Measurements from ENCODE around the gene CHKA. TPM values are rescaled to one million over a fixed set of nuclear protein-coding genes. Genes with fewer than 3 reads are reported as not detected.
"Not testable (repeated sequence)": the region's sequence is repeated elsewhere in the genome, so short reads cannot be mapped to it uniquely, and the experiment has no call there.

CHKA gene
- total RNA-seq, 4 donors from 2014 or later: 7.8 to 21.4 (median 15.3) TPM

GRCh38 chr11:68099057-68099456 is 22.1 kb downstream of the CHKA start:
- Histone ChIP-seq H3K9me3 (no peaks in the 10 kb centered on the region), H3K4me3 (no peak overlapping the region), H3K4me1 (no peaks in the 10 kb centered on the region), H3K27ac (no peak overlapping the region), H3K36me3 (no peaks in the 10 kb centered on the region), H3K27me3 (no peaks in the 10 kb centered on the region)
- DNase-seq (ENCODE audit: low spot score in 2 of 2): no peak
- no peak for TF ChIP-seq EP300 (IDR thresholded peaks at IDR 0.05)
- TF ChIP-seq POLR2A (IDR thresholded peaks at IDR 0.05): no peak
- no peak for TF ChIP-seq CTCF (IDR thresholded peaks at IDR 0.05)
- TF ChIP-seq POLR2AphosphoS5 (IDR thresholded peaks at IDR 0.05): no peak

- 98% methylated on average over 8 of the region's 8 CpGs for WGBS
- TF ChIP-seq POLR2AphosphoS5 (IDR thresholded peaks at IDR 0.05) (no peak), POLR2A (IDR thresholded peaks at IDR 0.05) (no peak), EP300 (IDR thresholded peaks at IDR 0.05) (no peak), CTCF (IDR thresholded peaks at IDR 0.05) (no peak)
- Histone ChIP-seq H3K27ac (no peak overlapping the region), H3K4me3 (no peak overlapping the region), H3K36me3 (no peaks in the 10 kb centered on the region), H3K9me3 (no peaks in the 10 kb centered on the region), H3K27me3 (no peaks in the 10 kb centered on the region), H3K4me1 (no peaks in the 10 kb centered on the region)
- no peak for DNase-seq (ENCODE audit: low spot score in 2 of 2)
These were observed 24.2 kb downstream of the CHKA start for GRCh38 chr11:68096962-68097361.

- TF ChIP-seq EP300 (IDR thresholded peaks at IDR 0.05) (no peak), CTCF (IDR thresholded peaks at IDR 0.05) (no peak), POLR2AphosphoS5 (IDR thresholded peaks at IDR 0.05) (no peak), POLR2A (IDR thresholded peaks at IDR 0.05) (no peak)
- H3K36me3 ChIP-seq: no peaks in the 10 kb centered on the region
- DNase-seq (ENCODE audit: low spot score in 2 of 2): no peak
- H3K27me3 ChIP-seq: no peaks in the 10 kb centered on the region
- no peak overlapping the region for H3K4me3 ChIP-seq
- H3K27ac ChIP-seq: no peak overlapping the region
- H3K4me1 ChIP-seq: no peaks in the 10 kb centered on the region
- WGBS: 86% methylated on average over 4 of the region's 4 CpGs
- H3K9me3 ChIP-seq: no peaks in the 10 kb centered on the region
These were observed 27.6 kb downstream of the CHKA start for GRCh38 chr11:68093565-68093964.

- H3K27ac ChIP-seq; H3K4me3 ChIP-seq; H3K36me3 ChIP-seq; H3K27me3 ChIP-seq; DNase-seq (ENCODE audit: low spot score in 2 of 2); H3K9me3 ChIP-seq; H3K4me1 ChIP-seq: not testable (repeated sequence)
- WGBS: 92% methylated on average over 3 of the region's 3 CpGs
These were observed 28.2 kb downstream of the CHKA start for GRCh38 chr11:68092946-68093345.

GRCh38 chr11:68092411-68092810 is 28.8 kb downstream of the CHKA start:
- Histone ChIP-seq H3K4me3 (no peak overlapping the region), H3K27me3 (no peaks in the 10 kb centered on the region), H3K4me1 (no peaks in the 10 kb centered on the region), H3K9me3 (no peaks in the 10 kb centered on the region), H3K36me3 (no peaks in the 10 kb centered on the region), H3K27ac (no peak overlapping the region)
- no peak for DNase-seq (ENCODE audit: low spot score in 2 of 2)
- TF ChIP-seq EP300 (IDR thresholded peaks at IDR 0.05) (no peak), CTCF (IDR thresholded peaks at IDR 0.05) (no peak), POLR2A (IDR thresholded peaks at IDR 0.05) (no peak), POLR2AphosphoS5 (IDR thresholded peaks at IDR 0.05) (no peak)
- WGBS: 91% methylated on average over 2 of the region's 2 CpGs

GRCh38 chr11:68090706-68091105 is 30.5 kb downstream of the CHKA start:
- 64% methylated on average over 6 of the region's 6 CpGs for WGBS
- Histone ChIP-seq H3K36me3 (no peaks in the 10 kb centered on the region), H3K4me1 (no peaks in the 10 kb centered on the region), H3K27me3 (no peaks in the 10 kb centered on the region), H3K4me3 (no peak overlapping the region), H3K27ac (no peak overlapping the region), H3K9me3 (no peaks in the 10 kb centered on the region)
- no peak for TF ChIP-seq POLR2A (IDR thresholded peaks at IDR 0.05)
- TF ChIP-seq POLR2AphosphoS5 (IDR thresholded peaks at IDR 0.05): no peak
- TF ChIP-seq EP300 (IDR thresholded peaks at IDR 0.05): no peak
- no peak for TF ChIP-seq CTCF (IDR thresholded peaks at IDR 0.05)
- DNase-seq (ENCODE audit: low spot score in 2 of 2): no peak

Data from suprapubic skin (tissue), 4 donors.